GM18526 (cell line): Measurements from ENCODE around the gene KRTAP5-2.

ENCODE experiments used
- POLR2A ChIP-seq: IDR thresholded peaks from 3 replicates; pipeline ENCODE4 v1.6.1; 2011; ENCODE audit not compliant: insufficient read length; ENCODE audit errors: extremely low read depth

The KRTAP5-2 gene

DNA sequence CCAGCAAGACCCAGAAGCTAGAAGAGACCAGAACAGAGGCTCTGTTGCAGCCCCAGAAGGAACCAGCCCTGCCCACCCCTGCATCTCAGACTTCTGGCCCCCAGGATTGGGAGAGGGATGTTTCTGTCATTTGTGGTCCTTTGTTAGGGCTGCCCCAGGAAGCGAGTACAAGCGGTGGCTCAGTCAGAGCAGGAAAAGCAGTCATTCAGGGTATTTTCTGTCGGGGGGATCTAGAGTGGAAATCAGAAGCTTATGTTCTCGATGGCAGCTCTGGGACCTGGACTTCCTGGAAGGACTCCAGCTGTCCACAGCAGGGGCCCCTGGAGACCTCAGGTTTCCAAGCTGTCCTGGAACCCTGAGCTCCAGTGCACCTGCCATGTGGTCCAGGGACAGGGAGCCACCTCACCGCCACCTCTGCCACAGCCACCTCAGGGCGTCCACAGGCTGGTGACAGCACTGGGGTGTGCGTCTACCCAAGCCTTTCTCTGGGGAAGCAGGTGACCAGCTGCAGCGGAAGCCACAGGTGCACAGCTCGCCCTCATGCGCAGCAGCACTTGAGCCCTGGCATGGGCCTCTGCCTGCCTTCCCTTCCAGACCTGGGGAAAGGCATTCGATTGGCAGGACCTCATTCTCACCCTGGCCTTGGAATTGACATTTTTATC lies 34.1 kb upstream of the KRTAP5-2 start:
- no peak for TF ChIP-seq POLR2A

DNA sequence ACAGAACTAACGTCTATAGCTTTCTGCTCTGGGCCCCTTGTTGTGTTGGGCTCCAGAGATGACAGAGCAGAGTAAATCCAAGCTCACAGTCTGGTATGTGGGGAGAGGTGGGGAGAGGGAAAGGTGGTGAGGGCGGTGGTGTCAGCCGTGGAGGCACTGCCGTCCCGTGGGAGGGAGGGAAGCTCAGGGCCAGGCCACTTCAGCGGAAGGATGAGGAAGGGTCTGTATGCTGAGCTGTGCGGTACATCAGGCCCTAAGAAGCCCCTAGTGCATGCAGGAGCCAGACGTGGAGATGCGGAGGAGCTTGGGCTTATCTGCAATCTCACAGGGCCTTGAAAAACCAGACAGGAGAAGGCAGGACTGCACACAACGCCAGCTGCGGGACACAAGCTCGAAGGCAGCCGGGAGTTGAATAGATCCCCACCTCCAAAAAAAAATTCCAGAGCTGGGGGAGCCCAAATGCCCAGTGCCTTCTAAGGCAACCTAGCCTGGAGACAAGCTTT lies 33.0 kb upstream of the KRTAP5-2 start:
- no peak for TF ChIP-seq POLR2A

DNA sequence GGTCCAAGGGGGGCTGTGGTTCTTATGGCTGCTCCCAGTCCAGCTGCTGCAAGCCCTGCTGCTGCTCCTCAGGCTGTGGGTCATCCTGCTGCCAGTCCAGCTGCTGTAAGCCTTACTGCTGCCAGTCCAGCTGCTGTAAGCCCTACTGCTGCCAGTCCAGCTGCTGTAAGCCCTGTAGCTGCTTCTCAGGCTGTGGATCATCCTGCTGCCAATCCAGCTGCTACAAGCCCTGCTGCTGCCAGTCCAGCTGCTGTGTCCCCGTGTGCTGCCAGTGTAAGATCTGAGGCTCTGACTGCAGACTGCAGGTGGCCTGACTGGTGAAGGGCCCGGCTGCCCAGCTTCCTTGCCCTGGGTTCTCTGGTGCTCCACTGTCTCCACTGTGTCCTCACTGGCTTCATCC lies 32.2 kb upstream of the KRTAP5-2 start:
- no peak for TF ChIP-seq POLR2A

DNA sequence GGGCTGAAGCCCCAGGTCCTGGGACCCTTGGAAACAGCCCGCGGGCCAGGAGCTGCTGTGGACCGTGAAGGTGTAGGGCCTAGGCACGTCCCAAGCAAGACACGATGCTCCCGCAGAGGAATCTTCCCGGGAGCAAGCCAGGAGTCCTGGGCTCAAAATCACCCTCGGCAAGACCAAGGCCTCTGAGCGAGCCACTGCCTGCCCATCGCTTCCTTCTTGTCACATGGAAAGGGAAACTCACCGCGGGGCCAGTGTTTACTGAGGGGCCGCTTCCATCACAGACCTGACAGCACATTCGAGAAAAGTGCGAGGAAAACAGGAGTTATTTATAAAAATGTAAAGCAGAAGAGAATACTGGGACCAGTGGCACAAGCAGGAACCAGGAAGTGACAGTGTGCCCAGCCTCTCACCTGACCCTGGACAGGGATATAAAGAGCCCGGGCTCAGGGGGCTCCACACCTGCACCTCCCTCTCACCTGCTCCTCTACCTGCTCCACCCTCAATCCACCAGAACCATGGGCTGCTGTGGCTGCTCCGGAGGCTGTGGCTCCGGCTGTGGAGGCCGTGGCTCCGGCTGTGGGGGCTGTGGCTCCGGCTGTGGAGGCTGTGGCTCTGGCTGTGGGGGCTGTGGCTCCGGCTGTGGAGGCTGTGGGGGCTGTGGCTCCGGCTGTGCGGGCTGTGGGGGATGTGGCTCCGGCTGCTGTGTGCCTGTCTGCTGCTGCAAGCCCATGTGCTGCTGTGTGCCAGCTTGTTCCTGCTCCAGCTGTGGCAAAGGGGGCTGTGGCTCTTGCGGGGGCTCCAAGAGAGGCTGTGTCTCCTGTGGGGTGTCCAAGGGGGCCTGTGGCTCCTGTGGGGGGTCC lies 31.5 kb upstream of the KRTAP5-2 start, which contains the start of gene KRTAP5-5:
Gene KRTAP5-5, plus strand, starts transcription at position 450 of the 860 bp plus-strand sequence. Its CDS starts 66 bp downstream, at position 516.
- TF ChIP-seq POLR2A = no peak

DNA sequence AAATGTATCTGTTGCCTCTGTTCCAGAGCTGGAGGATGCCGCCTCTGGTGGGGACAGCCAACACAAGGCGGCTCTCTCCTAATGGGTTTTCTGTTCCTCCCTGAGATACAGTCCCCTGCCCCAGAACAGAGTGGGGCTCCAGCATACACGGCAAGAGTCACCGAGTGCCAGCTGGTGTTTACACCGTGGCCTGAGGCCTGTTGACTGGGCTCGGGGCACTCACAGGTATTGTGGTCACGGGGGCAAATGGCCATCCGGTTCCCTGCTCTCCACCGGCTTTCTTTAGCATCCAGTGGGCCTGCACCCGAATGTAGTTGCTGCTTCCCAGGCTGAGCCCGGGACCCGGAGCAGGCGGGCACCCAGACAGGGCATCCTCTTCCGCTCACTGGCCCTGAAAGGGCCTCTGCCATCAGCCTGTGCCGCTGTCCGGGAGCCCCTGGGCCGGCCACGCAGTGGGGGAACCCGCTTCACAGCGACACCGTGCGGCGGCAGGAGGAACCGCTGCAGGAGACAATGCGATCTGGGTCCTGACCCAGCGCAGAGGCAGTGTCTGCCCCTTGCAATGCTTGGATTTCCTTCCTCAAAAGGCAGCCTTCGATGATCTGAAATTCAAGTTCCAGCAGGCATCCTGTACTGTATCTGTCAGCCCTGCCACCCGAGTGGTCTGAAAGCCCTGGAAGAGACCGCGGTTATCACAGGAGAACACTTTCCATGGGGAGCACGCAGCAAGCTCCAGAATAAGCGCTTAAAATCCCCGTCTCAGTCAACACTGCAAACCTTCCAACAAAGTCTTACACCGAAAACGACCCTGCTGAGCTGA lies 30.6 kb upstream of the KRTAP5-2 start:
- no peak for TF ChIP-seq POLR2A

DNA sequence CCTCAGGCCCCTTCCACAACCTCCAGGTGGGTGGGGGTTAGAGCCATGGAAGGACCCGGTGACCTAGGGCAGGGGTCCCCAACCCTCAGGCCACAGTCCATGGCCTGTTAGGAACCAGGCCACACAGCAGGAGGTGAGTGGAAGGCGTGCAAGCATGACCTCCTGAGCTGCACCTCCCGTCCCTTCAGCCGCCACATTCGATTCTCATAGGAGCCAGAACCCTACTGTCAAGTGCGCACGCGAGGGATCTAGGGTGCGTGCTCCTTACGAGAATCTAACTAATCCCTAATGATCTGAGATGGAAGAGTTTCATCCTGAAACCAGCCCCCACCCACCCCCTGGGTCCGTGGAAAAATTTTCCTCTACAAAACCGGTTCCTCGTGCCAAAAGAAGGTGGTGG lies 27.4 kb upstream of the KRTAP5-2 start:
- TF ChIP-seq POLR2A = no peak

DNA sequence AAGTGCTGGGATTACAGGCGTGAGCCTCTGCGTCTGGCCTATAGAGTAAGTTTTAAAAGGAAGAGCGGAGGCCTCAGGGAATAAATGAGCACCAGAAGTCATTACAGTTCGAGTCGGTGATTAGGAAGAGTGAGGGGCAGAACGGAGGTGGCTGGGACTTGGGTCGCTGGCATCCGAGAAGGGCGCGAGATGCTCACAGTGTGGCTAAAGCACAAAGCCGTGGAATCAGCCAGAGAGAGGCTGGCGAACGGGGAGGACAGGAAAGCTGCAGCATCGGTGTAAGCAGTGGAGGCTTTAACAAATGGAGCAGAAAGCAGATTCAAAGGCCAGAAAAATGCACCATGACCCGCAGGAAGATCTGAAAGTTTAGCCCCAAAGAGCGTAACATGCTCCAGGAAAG lies 26.5 kb upstream of the KRTAP5-2 start:
- no peak for TF ChIP-seq POLR2A

DNA sequence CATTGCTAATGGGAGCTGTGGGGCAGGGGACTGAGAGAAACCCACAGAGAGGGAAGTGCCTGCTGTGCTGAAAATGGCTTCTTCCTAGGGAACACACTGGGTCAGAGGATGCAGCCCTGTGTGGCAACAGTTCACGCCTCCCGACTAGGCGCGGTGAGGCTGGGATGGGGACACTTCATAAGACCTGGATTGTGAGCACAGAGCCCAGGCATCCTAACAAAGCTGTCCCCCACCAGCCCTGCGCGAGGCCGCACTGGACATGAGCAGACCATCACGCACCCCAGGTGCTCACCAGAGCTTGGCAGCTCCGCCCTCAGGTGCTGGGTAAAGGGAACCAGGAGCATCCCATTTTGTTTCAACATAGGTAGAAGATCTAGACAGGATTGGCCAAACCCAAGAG lies 25.6 kb upstream of the KRTAP5-2 start:
- no peak for TF ChIP-seq POLR2A

DNA sequence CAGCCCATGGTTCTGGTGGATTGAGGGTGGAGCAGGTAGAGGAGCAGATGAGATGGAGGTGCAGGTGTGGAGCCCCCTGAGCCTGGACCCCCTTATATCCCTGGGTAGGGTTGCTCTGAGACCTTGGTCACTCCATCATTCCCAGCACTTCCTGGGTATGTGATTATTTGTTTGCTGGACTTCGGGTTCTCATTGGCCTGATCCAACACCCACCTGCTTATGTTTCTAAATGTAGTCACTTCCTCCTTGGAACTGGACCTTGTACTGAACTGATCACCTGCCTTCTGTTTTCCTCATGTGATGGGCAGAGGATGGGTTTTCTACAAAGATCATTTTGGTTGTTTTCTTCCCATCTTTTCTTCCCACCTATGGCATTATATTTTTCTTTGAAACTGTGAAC lies 24.0 kb upstream of the KRTAP5-2 start, which contains the start of gene KRTAP5-4:
Gene KRTAP5-4, minus strand, starts transcription at position 53 of the 400 bp plus-strand sequence. Its CDS starts 45 bp downstream, at position 8.
- no peak for TF ChIP-seq POLR2A

DNA sequence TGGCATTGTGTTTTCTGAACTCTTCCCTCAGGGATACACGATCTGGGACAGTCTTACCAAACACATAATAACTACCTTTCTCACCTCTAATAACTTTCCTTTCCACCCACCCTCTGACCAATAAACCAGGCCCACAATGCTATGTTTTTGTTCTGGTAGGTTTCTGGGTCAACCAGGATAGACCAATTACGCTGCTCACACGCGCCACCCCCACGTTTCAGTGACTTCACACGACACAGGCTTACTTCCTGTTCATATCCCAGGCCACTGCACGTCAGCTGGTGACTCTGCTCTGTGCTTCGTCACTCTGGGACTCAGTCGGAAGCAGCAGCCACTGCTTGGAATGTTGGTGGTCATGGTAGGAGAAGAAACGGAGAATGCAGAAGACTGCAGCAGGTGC lies 21.4 kb upstream of the KRTAP5-2 start:
- no peak for TF ChIP-seq POLR2A

DNA sequence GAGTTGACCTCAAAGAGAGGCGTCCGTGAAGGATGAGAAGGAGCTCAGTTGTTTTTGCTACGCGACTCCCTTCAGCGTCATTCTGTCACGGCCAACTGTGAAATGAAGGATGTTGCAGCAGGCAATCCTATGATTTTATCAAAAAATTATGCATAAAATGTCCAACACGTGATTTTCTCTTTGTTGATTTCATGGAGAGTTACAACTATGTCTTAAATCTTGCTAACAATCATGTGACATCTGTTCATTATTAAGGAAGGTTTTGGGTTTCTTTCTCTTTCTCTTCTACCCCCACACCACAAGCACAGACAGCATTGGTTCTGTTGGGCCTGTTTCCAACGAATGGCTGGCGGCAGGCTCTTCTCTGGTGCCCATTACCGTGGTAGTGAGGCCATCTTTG lies 20.1 kb upstream of the KRTAP5-2 start:
- TF ChIP-seq POLR2A = no peak

DNA sequence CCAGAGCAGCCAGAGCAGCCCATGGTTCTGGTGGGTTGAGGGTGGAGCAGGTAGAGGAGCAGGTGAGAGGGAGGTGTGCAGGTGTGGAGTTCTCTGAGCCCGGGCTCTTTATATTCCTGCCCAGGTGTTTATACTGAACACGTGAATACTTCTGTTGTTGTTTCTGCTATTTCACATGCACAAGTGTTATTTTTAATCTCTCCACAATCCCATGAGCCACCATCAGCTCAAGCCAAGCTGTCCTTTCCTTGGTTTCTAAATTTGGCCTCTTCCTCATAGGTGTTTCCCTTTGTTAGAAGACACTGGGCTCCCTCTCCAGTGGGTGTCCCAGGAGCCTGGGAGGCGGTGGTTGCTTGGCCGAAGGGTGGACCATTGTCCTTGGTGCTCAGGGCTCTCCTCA lies 10.3 kb upstream of the KRTAP5-2 start, which contains the start of gene KRTAP5-3:
Gene KRTAP5-3, minus strand, starts transcription at position 101 of the 400 bp plus-strand sequence. Its CDS starts 78 bp downstream, at position 23.
- no peak for TF ChIP-seq POLR2A

DNA sequence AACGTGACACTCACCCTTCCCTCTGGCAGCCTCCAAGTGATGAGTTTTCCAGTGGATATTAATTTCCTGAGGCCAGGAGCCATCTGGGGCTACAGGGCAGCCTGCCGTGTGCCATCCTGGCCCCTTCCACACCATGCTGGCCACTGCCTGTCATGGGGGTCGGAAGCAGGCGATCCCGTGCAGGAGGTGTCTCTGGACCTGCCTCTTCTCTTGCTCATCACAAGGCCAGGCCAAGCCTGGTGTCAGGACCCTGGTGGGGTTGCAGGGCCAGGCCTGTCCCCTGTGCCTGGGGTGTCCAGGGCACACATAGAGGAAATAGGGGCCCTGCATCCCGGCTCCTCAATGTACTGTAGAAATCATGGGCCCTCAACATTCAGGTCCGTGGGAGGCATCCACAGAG lies 6.6 kb upstream of the KRTAP5-2 start:
- TF ChIP-seq POLR2A = no peak

DNA sequence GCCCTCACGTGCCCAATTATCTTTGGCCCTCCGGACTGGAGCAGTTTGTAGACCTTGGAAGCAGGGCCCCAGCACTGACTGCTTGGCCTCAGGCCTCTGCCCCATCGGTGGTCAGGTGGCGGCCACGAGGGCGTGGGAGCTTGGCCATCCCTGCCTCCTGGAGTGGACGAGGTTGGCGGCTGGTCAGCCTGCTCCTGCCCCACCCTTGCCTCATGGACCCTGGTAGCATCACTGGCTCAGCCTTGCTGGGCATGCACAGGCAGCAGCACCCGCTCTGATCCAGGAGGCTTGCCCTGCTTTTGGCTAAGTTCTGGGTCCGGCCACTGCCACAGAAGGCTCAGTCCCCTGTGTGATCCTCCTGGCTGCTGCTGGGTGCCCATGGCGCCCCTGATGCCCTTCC lies 6.1 kb upstream of the KRTAP5-2 start:
- no peak for TF ChIP-seq POLR2A

DNA sequence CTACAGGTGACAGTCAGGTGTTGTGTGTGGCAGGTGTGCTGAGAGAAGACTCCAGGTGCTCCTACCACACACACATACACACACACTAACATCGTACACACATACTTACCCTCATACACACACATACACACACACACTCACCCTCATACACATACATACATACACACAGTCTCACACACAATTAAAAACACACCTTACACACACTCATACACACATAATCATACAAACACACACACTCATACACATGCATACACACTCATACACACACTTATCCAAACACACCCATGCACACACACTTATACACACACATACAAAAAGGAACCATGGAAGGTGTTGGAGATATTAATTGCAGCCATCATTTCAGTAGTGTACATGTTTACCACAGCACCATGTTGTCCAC lies 5.5 kb upstream of the KRTAP5-2 start:
- no peak for TF ChIP-seq POLR2A
